KMS-11 (cell line): ENCODE results near the gene ERCC2.

ENCODE experiments used
- H2AFZ ChIP-seq: fragments of 200-600 bp; sonication (generic); 2 replicates; pipeline ENCODE4 v1.6.1; 2016; ENCODE audit warnings: antibody characterized with exemption, mixed run types, low read depth
- H3K27ac ChIP-seq: fragments of 200-600 bp; sonication (generic); 2 replicates; pipeline ENCODE4 v1.6.1; 2016; ENCODE audit warnings: mild to moderate bottlenecking, mixed run types
- H3K27me3 ChIP-seq: fragments of 200-600 bp; sonication (generic); 2 replicates; pipeline ENCODE4 v1.6.1; 2017; ENCODE audit warnings: mild to moderate bottlenecking, low read depth, mixed run types, moderate library complexity; ENCODE audit not compliant: insufficient read depth
- H3K36me3 ChIP-seq: fragments of 200-600 bp; sonication (generic); 2 replicates; pipeline ENCODE4 v1.6.1; 2017; ENCODE audit warnings: mild to moderate bottlenecking, mixed run types; ENCODE audit not compliant: insufficient read depth
- H3K4me1 ChIP-seq: fragments of 200-600 bp; sonication (generic); 2 replicates; pipeline ENCODE4 v1.6.1; 2016; ENCODE audit warnings: mild to moderate bottlenecking, low read depth, mixed run types; ENCODE audit not compliant: poor library complexity, severe bottlenecking
- H3K4me2 ChIP-seq: fragments of 200-600 bp; sonication (generic); 2 replicates; pipeline ENCODE4 v1.7.0; 2016; ENCODE audit warnings: mild to moderate bottlenecking, mixed run types
- H3K4me3 ChIP-seq: fragments of 200-600 bp; sonication (generic); IDR thresholded peaks from 2 replicates; pipeline ENCODE4 v1.6.1; 2017; ENCODE audit warnings: low read depth, low read length, mixed read lengths; ENCODE audit not compliant: insufficient read depth
- H3K79me2 ChIP-seq: fragments of 200-600 bp; sonication (generic); 2 replicates; pipeline ENCODE4 v1.6.1; 2016; ENCODE audit warnings: low read depth, mixed run types; ENCODE audit not compliant: insufficient read depth
- H3K9ac ChIP-seq: fragments of 200-600 bp; sonication (generic); 2 replicates; pipeline ENCODE4 v1.6.1; 2016; ENCODE audit warnings: mild to moderate bottlenecking, mixed run types
- H4K20me1 ChIP-seq: fragments of 200-600 bp; sonication (generic); 2 replicates; pipeline ENCODE4 v1.6.1; 2016; ENCODE audit warnings: mild to moderate bottlenecking, mixed run types; ENCODE audit not compliant: insufficient read depth
- TF ChIP-seq, protein P1 (sequence below): fragments of 200-600 bp; sonication (generic); conservative IDR thresholded peaks from 2 replicates; pipeline ENCODE4 v1.6.1; 2017; ENCODE audit warnings: low read depth, mild to moderate bottlenecking, antibody characterized with exemption, low read length, moderate library complexity, mixed read lengths

Gene ERCC2

DNA sequence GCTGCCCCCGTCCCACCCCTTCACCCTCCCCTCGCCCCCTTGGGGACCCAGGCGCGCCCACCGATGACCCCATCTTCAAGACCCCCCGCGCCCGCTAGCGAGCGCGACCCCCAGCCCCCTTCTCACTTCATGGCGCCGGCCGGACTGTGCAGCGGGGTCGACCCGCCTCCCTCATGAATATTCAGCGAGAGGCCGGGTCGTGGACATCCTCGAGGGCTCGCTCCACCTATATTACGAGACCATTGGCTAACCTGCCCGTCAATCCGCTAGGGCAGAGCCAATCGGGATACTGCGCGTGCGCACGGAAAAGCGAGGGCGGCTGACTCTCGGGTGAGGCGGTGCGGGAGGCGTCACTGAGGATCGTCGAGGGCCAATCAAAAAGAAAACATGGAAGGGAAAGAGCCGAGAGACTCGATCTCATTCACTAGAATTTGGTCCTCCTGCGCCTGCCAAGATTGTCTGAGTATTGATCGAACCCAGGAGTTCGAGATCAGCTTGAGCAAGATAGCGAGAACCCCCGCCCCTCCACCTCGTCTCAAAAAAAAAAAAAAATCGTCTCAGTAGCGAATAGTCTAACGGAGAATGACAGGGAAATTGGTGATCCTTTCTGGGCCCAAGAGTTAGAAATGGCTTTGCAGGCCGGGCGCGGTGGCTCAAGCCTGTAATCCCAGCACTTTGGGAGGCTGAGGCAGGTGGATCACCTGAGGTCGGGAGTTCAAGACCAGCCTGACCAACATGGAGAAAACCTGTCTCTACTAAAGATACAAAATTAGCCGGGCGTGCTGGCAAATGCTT lies at the start of gene ERCC2:
Gene ERCC2 (minus strand): TSS at position 164 of the 795 bp plus-strand sequence. CDS start 33 bp downstream, at position 131.
- H3K4me3 ChIP-seq, result no peak within 1 kb of the TSS
- peak within 1 kb of the TSS; percentile 95 for H3K4me2 ChIP-seq
- H3K27me3 ChIP-seq, result no peaks in the 10 kb centered on the region
- TF ChIP-seq, protein P1, sequence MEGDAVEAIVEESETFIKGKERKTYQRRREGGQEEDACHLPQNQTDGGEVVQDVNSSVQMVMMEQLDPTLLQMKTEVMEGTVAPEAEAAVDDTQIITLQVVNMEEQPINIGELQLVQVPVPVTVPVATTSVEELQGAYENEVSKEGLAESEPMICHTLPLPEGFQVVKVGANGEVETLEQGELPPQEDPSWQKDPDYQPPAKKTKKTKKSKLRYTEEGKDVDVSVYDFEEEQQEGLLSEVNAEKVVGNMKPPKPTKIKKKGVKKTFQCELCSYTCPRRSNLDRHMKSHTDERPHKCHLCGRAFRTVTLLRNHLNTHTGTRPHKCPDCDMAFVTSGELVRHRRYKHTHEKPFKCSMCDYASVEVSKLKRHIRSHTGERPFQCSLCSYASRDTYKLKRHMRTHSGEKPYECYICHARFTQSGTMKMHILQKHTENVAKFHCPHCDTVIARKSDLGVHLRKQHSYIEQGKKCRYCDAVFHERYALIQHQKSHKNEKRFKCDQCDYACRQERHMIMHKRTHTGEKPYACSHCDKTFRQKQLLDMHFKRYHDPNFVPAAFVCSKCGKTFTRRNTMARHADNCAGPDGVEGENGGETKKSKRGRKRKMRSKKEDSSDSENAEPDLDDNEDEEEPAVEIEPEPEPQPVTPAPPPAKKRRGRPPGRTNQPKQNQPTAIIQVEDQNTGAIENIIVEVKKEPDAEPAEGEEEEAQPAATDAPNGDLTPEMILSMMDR, result no peak
- H3K27ac ChIP-seq, result peak within 1 kb of the TSS; percentile 79
- H3K9ac ChIP-seq, result peak within 1 kb of the TSS; percentile 69
- H4K20me1 ChIP-seq, result no peaks in the 10 kb centered on the region
- H3K79me2 ChIP-seq, result no peaks in the 10 kb centered on the region
- H2AFZ ChIP-seq, result peak within 1 kb of the TSS; percentile 81
- H3K36me3 ChIP-seq, result no peaks in the 10 kb centered on the region
- H3K4me1 ChIP-seq, result peaks cover 15% of the 10 kb centered on the region

DNA sequence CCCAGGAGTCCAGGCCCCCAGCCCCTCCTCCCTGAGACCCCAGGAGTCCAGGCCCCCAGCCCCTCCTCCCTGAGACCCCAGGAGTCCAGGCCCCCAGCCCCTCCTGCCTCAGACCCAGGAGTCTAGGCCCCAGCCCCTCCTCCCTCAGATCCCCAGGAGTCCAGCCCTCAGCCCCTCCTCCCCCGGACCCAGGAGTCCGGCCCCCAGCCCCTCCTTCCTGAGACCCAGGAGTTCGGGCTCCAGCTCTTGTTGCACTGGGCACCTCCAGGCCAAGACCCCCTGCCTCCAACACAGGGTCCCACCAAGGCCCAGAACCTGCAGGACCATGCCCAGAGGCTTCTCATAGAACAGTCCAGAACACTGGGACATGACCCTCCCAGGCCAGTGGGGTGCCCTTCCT lies 49.5 kb upstream of the ERCC2 start:
- TF ChIP-seq, protein P1, result no peak
- Histone ChIP-seq H3K4me2 (peak overlapping the region; percentile 95), H3K9ac (no peak overlapping the region; the same call in 1 of the 2 replicates), H3K4me3 (no peak overlapping the region), H2AFZ (no peak overlapping the region), H3K79me2 (peaks cover 9% of the 10 kb centered on the region; the same call in 1 of the 2 replicates), H3K4me1 (peaks cover 64% of the 10 kb centered on the region), H3K27me3 (no peaks in the 10 kb centered on the region), H3K27ac (peak overlapping the region; percentile 67), H4K20me1 (no peaks in the 10 kb centered on the region), H3K36me3 (no peaks in the 10 kb centered on the region)

DNA sequence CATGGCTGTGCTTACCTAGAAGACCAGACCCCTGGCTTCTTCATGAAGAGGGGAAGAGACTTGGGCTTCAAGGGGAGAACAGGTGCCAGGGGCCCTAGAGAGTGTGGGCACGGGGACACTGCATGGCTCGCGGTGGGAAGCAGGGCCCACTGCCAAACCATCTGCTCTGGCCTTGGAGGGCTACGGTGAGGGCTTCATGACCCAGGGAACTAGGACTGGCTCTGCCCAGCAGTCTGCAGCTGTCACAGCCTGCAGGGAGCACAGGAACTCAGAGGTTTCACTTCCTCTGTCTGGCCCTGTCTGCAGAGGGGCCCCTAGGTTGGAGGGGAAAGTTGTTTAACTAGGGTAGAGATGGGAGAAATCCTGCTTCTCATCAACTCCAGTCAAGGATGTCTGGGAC lies 49.0 kb upstream of the ERCC2 start:
- H3K4me1 ChIP-seq, result peaks cover 59% of the 10 kb centered on the region
- H3K4me2 ChIP-seq, result peak overlapping the region; percentile 95
- peak overlapping the region; percentile 22; the same call in 1 of the 2 replicates for H3K9ac ChIP-seq
- H4K20me1 ChIP-seq, result no peaks in the 10 kb centered on the region
- no peaks in the 10 kb centered on the region for H3K36me3 ChIP-seq
- H3K27ac ChIP-seq, result peak overlapping the region; percentile 67
- TF ChIP-seq, protein P1, result no peak
- peaks cover 9% of the 10 kb centered on the region; the same call in 1 of the 2 replicates for H3K79me2 ChIP-seq
- H3K27me3 ChIP-seq, result no peaks in the 10 kb centered on the region
- H3K4me3 ChIP-seq, result no peak overlapping the region
- H2AFZ ChIP-seq, result peak overlapping the region; percentile 44; the same call in 1 of the 2 replicates

DNA sequence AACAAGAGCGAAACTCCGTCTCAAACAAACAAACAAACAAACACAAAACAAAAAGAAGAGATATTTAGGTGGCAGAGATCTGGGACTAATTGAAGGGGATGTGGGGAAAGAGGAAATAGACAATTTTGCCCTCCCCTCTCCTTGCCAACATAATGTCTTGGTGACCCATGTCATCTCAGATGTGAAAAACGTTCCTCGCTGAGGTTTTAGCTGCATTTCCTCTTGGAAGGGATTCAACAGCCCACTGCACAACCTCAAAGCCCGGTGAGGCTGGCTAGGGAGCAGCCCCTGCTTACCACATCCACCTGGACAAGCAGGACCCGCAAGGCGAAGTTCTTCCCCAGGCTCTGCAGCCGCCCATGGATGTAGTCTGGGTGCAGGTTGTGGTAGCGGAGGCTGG lies 48.4 kb upstream of the ERCC2 start:
- H3K4me1 ChIP-seq, result peaks cover 55% of the 10 kb centered on the region
- H3K36me3 ChIP-seq, result no peaks in the 10 kb centered on the region
- H3K79me2 ChIP-seq, result peaks cover 9% of the 10 kb centered on the region; the same call in 1 of the 2 replicates
- no peaks in the 10 kb centered on the region for H4K20me1 ChIP-seq
- H3K27me3 ChIP-seq, result no peaks in the 10 kb centered on the region
- peak overlapping the region; percentile 44; the same call in 1 of the 2 replicates for H2AFZ ChIP-seq
- TF ChIP-seq, protein P1, result no peak
- peak overlapping the region; percentile 67 for H3K27ac ChIP-seq
- H3K4me3 ChIP-seq, result no peak overlapping the region
- peak overlapping the region; percentile 95 for H3K4me2 ChIP-seq
- H3K9ac ChIP-seq, result peak overlapping the region; percentile 22; the same call in 1 of the 2 replicates
